GM12873 (cell line): ENCODE measurements around the gene ATRNL1.

Source experiments
- CTCF ChIP-seq: IDR thresholded peaks from 2 replicates; pipeline ENCODE4 v1.5.1; 2012; ENCODE audit warnings: low read depth, mild to moderate bottlenecking, moderate library complexity, low read length, control low read depth; ENCODE audit not compliant: insufficient read depth; ENCODE audit errors: missing control alignments

The ATRNL1 gene

GRCh38 chr10:115849197-115849596 is 756.0 kb downstream of the ATRNL1 start:
- TF ChIP-seq CTCF, result no peak

GRCh38 chr10:115850666-115851065 is 757.5 kb downstream of the ATRNL1 start:
- TF ChIP-seq CTCF, result no peak

DNA sequence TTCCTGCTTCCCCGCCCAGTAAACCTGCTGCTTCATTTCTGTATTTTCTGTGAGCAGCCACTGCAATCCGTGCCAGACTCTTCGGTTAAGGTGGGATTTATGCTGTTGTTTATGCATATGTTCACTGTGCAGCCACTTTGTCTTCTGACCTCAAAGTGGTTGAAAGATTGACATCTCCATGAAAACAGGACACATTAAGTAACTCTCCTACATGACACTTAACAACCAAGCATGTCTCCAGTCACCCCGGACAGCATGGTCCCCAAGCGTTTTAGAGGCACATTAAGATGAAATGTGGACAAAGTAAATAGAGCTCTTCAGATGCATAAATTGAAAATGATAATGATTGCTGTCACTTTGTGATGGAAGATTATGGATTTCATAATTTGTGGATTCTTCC is 758.5 kb downstream of the ATRNL1 start:
- no peak for TF ChIP-seq CTCF

DNA sequence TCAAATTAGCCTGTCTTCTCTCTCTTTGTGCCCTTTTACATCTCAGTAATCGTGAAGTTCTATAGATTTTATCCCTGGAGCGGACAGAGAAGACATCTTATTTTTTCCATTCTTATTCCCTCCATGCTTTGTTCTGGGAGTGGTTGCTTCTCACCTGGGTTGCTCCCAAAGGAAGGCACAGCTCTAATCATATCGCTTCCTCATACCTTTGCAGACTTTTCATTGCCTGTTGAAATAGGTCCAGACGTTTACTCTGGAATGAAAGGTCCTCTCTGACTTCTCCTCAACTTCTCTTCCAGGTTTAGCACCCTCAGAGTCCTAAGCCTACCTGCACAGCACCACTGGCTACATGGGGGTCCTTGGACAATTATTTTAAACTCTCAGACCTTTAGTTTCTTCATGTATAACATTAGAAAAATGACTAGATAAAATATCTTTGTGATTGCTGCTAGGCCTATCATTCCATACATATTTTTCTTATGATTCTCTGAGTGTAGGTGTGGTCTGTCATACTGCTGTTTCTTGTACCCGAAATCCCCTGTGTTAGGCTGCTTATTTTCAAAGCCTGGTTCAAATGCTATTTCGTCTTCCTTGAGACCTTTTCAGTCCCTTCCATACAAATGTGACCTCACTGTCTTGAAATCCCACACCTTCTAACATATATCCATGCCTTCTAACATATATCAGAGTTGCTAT is 761.7 kb downstream of the ATRNL1 start:
- TF ChIP-seq CTCF, result no peak

GRCh38 chr10:115856580-115856979 is 763.4 kb downstream of the ATRNL1 start:
- no peak for TF ChIP-seq CTCF

DNA sequence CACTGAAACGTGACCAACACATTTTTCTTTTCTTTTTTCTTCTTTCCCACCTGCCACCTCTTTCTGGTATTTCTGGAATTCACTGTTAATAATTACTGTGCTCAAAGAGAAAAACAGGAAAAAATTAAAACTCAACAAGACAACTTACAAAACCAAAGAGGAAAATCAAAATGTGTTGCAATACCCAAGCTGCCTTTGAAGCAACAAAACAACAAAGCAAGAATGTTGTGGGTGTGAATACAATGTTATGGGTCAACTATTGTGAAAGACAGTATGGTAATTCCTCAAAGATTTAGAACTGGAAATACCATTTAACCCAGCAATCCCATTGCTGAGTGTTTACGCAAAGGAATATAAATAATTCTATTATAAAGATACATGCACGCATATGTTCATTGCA is 764.7 kb downstream of the ATRNL1 start:
- no peak for TF ChIP-seq CTCF

GRCh38 chr10:115860182-115861107 is 767.3 kb downstream of the ATRNL1 start:
- no peak for TF ChIP-seq CTCF
